Measurements from ENCODE around the gene EFNA5.

GRCh38 chr5:107499237-107499636 lies 171.5 kb downstream of the EFNA5 start:
- TF ChIP-seq TOX (CRISPR knock-in tag; IDR thresholded peaks at IDR 0.05; ENCODE audit: borderline replicate concordance) (no peak), ZFP3 (CRISPR knock-in tag; IDR thresholded peaks at IDR 0.05) (no peak)
